ENCODE results near the gene RPL36. TPM values are rescaled to one million over a fixed set of nuclear protein-coding genes. Genes with fewer than 3 reads are reported as not detected.
"Not testable (repeated sequence)": the region's sequence is repeated elsewhere in the genome, so short reads cannot be mapped to it uniquely, and the experiment has no call there.

RPL36 gene
- total RNA-seq, 2 experiments from 2014 or later: 1,119 to 1,147 TPM

GRCh38 chr19:5687360-5688198 lies 2.5 kb upstream of the RPL36 start:
- no peaks in the 10 kb centered on the region for H3K9me3 Mint-ChIP-seq
- peak overlapping the region; percentile 90 for H3K4me3 Mint-ChIP-seq
- ATAC-seq (ENCODE audit: low read depth) (no peak), DNase-seq (no peak)
- POLR2A ChIA-PET: interaction anchor here (0.6 to 2.9 kb wide), 7 partner anchors 26 to 1156 kb away, joined by 3 to 29 read pairs (median 4); partner anchors contain the start of genes CATSPERD, LONP1, SAFB and SAFB2
- H3K4me1 Mint-ChIP-seq: peaks cover 16% of the 10 kb centered on the region
- H3K36me3 Mint-ChIP-seq: peaks cover 13% of the 10 kb centered on the region
- H3K27ac Mint-ChIP-seq: peak overlapping the region; percentile 94
- H3K27me3 Mint-ChIP-seq: peaks cover 2% of the 10 kb centered on the region

- ATAC-seq (ENCODE audit: low read depth); DNase-seq; H3K9me3 Mint-ChIP-seq; H3K27me3 Mint-ChIP-seq: not testable (repeated sequence)
- H3K4me3 Mint-ChIP-seq: peak overlapping the region; percentile 49
- peaks cover 16% of the 10 kb centered on the region for H3K4me1 Mint-ChIP-seq
- H3K27ac Mint-ChIP-seq: peak overlapping the region; percentile 67
- POLR2A ChIA-PET: interaction anchor here (2.9 to 3.8 kb wide), 2 partner anchors 30 to 31 kb away, joined by 26 to 60 read pairs; partner anchors contain the start of genes CATSPERD and LONP1
- H3K36me3 Mint-ChIP-seq: peaks cover 14% of the 10 kb centered on the region
Measured at GRCh38 chr19:5688262-5688881, 1.7 kb upstream of the RPL36 start.

- Mint-ChIP-seq H3K9me3 (no peaks in the 10 kb centered on the region), H3K27me3 (no peaks in the 10 kb centered on the region), H3K36me3 (peaks cover 13% of the 10 kb centered on the region), H3K4me3 (peak overlapping the region; percentile 98), H3K4me1 (peaks cover 16% of the 10 kb centered on the region), H3K27ac (peak overlapping the region; percentile 95)
- peak; percentile 63 for DNase-seq
- no peak for ATAC-seq (ENCODE audit: low read depth)
- POLR2A ChIA-PET: interaction anchor here (0.9 to 3.8 kb wide), 6 partner anchors 10 to 137 kb away, joined by 4 to 60 read pairs (median 6); partner anchors contain the start of genes CATSPERD, LONP1, SAFB and SAFB2
Measured at GRCh38 chr19:5690955-5691821, 1.1 kb downstream of the RPL36 start.

- H3K9me3 Mint-ChIP-seq: no peaks in the 10 kb centered on the region
- POLR2A ChIA-PET: interaction anchor here (1.2 to 3.8 kb wide), 4 partner anchors 16 to 136 kb away, joined by 4 to 60 read pairs (median 15); partner anchors contain the start of genes CATSPERD, LONP1, SAFB and SAFB2
- H3K4me3 Mint-ChIP-seq: peak overlapping the region; percentile 98
- no peaks in the 10 kb centered on the region for H3K27me3 Mint-ChIP-seq
- H3K4me1 Mint-ChIP-seq: peaks cover 13% of the 10 kb centered on the region
- no peak for ATAC-seq (ENCODE audit: low read depth)
- no peak for DNase-seq
- peaks cover 13% of the 10 kb centered on the region for H3K36me3 Mint-ChIP-seq
- peak overlapping the region; percentile 54 for H3K27ac Mint-ChIP-seq
Measured at GRCh38 chr19:5691822-5692722, 2.0 kb downstream of the RPL36 start.

GRCh38 chr19:5692723-5693194 lies 2.7 kb downstream of the RPL36 start:
- peaks cover 13% of the 10 kb centered on the region for H3K36me3 Mint-ChIP-seq
- no peak for DNase-seq
- H3K27ac Mint-ChIP-seq: no peak overlapping the region
- POLR2A ChIA-PET: no interaction called here
- ATAC-seq (ENCODE audit: low read depth): no peak
- H3K27me3 Mint-ChIP-seq: no peaks in the 10 kb centered on the region
- H3K9me3 Mint-ChIP-seq: no peaks in the 10 kb centered on the region
- H3K4me3 Mint-ChIP-seq: peak overlapping the region; percentile 98
- peaks cover 13% of the 10 kb centered on the region for H3K4me1 Mint-ChIP-seq

GRCh38 chr19:5693195-5694166 lies 3.4 kb downstream of the RPL36 start:
- Mint-ChIP-seq H3K27me3 (no peaks in the 10 kb centered on the region), H3K4me1 (peaks cover 12% of the 10 kb centered on the region), H3K36me3 (peaks cover 13% of the 10 kb centered on the region), H3K27ac (no peak overlapping the region), H3K4me3 (no peak overlapping the region), H3K9me3 (no peaks in the 10 kb centered on the region)
- ATAC-seq (ENCODE audit: low read depth): no peak
- DNase-seq: no peak
- POLR2A ChIA-PET: interaction anchor here (0.6 kb wide), 1 partner anchor 110 kb away, joined by 5 read pairs; no protein-coding TSS in a partner anchor

- H3K4me3 Mint-ChIP-seq: no peak overlapping the region
- H3K9me3 Mint-ChIP-seq: no peaks in the 10 kb centered on the region
- no peaks in the 10 kb centered on the region for H3K27me3 Mint-ChIP-seq
- no peak overlapping the region for H3K27ac Mint-ChIP-seq
- DNase-seq: no peak
- no peak for ATAC-seq (ENCODE audit: low read depth)
- POLR2A ChIA-PET: interaction anchor here (0.6 kb wide), 1 partner anchor 111 kb away, joined by 5 read pairs; no protein-coding TSS in a partner anchor
- H3K4me1 Mint-ChIP-seq: peaks cover 10% of the 10 kb centered on the region
- H3K36me3 Mint-ChIP-seq: peaks cover 18% of the 10 kb centered on the region
Measured at GRCh38 chr19:5694167-5694955, 4.3 kb downstream of the RPL36 start.

GRCh38 chr19:5694956-5695648 lies 5.0 kb downstream of the RPL36 start:
- DNase-seq: no peak
- H3K27ac Mint-ChIP-seq: peak overlapping the region; percentile 21
- POLR2A ChIA-PET: no interaction called here
- H3K27me3 Mint-ChIP-seq: no peaks in the 10 kb centered on the region
- peaks cover 7% of the 10 kb centered on the region for H3K4me1 Mint-ChIP-seq
- no peak for ATAC-seq (ENCODE audit: low read depth)
- H3K4me3 Mint-ChIP-seq: no peak overlapping the region
- peaks cover 18% of the 10 kb centered on the region for H3K36me3 Mint-ChIP-seq
- H3K9me3 Mint-ChIP-seq: no peaks in the 10 kb centered on the region

- ATAC-seq (ENCODE audit: low read depth) (no peak), DNase-seq (no peak)
- POLR2A ChIA-PET: no interaction called here
- H3K9me3 Mint-ChIP-seq: no peaks in the 10 kb centered on the region
- peaks cover 7% of the 10 kb centered on the region for H3K4me1 Mint-ChIP-seq
- no peak overlapping the region for H3K4me3 Mint-ChIP-seq
- H3K36me3 Mint-ChIP-seq: peaks cover 16% of the 10 kb centered on the region
- H3K27me3 Mint-ChIP-seq: no peaks in the 10 kb centered on the region
- no peak overlapping the region for H3K27ac Mint-ChIP-seq
Measured at GRCh38 chr19:5695649-5696195, 5.6 kb downstream of the RPL36 start.
